Calu3 (cell line): Measurements from ENCODE around the gene SPATA6L. TPM values are rescaled to one million over a fixed set of nuclear protein-coding genes. Genes with fewer than 3 reads are reported as not detected.
A peak's percentile ranks its signal among the peaks of the same experiment; 100 is the strongest.

Source experiments
- BruUV-seq: library from RNA; stranded (reverse); fragments of 400-500 nt; replicated peaks from 2 replicates; lab custom pipeline; 2021; lab: Mats Ljungman, UMichigan
- CTCF ChIA-PET: fragments of 300-600 bp; sonication (Branson Sonifier 250); formaldehyde crosslinking; loops from one replicate; lab custom pipeline; 2022; ENCODE audit warnings: antibody characterized with exemption; lab: Charles Lee
- DNase-seq: peaks from one replicate; pipeline ENCODE4 v3.0.0; 2022
- H3K27ac Mint-ChIP-seq: one replicate; pipeline ENCODE4 v1.8.0; 2022; ENCODE audit warnings: mixed read lengths; ENCODE audit not compliant: unreplicated experiment
- H3K27me3 Mint-ChIP-seq: one replicate; pipeline ENCODE4 v1.8.0; 2022; ENCODE audit warnings: mixed read lengths; ENCODE audit not compliant: unreplicated experiment
- H3K36me3 Mint-ChIP-seq: one replicate; pipeline ENCODE4 v1.8.0; 2022; ENCODE audit warnings: mild to moderate bottlenecking, moderate library complexity, mixed read lengths; ENCODE audit not compliant: insufficient read depth, unreplicated experiment
- H3K4me1 Mint-ChIP-seq: one replicate; pipeline ENCODE4 v1.8.0; 2022; ENCODE audit warnings: mild to moderate bottlenecking, low read depth, mixed read lengths; ENCODE audit not compliant: unreplicated experiment
- H3K4me3 Mint-ChIP-seq: one replicate; pipeline ENCODE4 v1.8.0; 2022; ENCODE audit warnings: mild to moderate bottlenecking, low read depth, moderate library complexity, mixed read lengths; ENCODE audit not compliant: unreplicated experiment
- H3K9me3 Mint-ChIP-seq: one replicate; pipeline ENCODE4 v1.8.0; 2022; ENCODE audit warnings: low read depth, mixed read lengths; ENCODE audit not compliant: unreplicated experiment
- CTCF ChIP-seq: fragments of 200-600 bp; IDR thresholded peaks from one replicate; pipeline ENCODE4 v1.8.0; 2022; ENCODE audit warnings: antibody characterized with exemption; ENCODE audit not compliant: unreplicated experiment
- intact Hi-C: fragments of 100-400 bp; cut with micrococcal nuclease; formaldehyde crosslinking; loops from one replicate; pipeline ENCODE4 v1.10.0; 2022; ENCODE audit not compliant: unreplicated experiment
- total RNA-seq: library from RNA; stranded (reverse); gene quantifications from 2 replicates; pipeline ENCODE4 v1.2.3, GENCODE V29; 2022

SPATA6L gene
- total RNA-seq, 1 experiment from 2014 or later: 5.7 TPM

- Mint-ChIP-seq H3K4me3 (no peak overlapping the region), H3K4me1 (no peaks in the 10 kb centered on the region), H3K27me3 (no peaks in the 10 kb centered on the region), H3K36me3 (no peaks in the 10 kb centered on the region), H3K9me3 (no peaks in the 10 kb centered on the region), H3K27ac (no peak overlapping the region)
- DNase-seq: no peak
- TF ChIP-seq CTCF: no peak
- CTCF ChIA-PET: no interaction called here
- intact Hi-C loops: no loop called here
- BruUV-seq: no TSS peak
Observed at GRCh38 chr9:4654538-4654937, 11.7 kb downstream of the SPATA6L start.

GRCh38 chr9:4654084-4654483, 12.2 kb downstream of the SPATA6L start:
- Mint-ChIP-seq H3K36me3 (no peaks in the 10 kb centered on the region), H3K9me3 (no peaks in the 10 kb centered on the region), H3K4me1 (no peaks in the 10 kb centered on the region), H3K4me3 (no peak overlapping the region), H3K27me3 (no peaks in the 10 kb centered on the region), H3K27ac (no peak overlapping the region)
- no TSS peak for BruUV-seq
- DNase-seq: no peak
- intact Hi-C loops: no loop called here
- CTCF ChIA-PET: no interaction called here
- no peak for TF ChIP-seq CTCF

- BruUV-seq: no TSS peak
- CTCF ChIA-PET: no interaction called here
- H3K27me3 Mint-ChIP-seq: no peaks in the 10 kb centered on the region
Observed at GRCh38 chr9:4642351-4642750, 23.9 kb downstream of the SPATA6L start.

GRCh38 chr9:4640027-4640426, 26.3 kb downstream of the SPATA6L start:
- CTCF ChIA-PET: interaction anchor here (0.8 to 1.3 kb wide), 2 partner anchors 13 to 257 kb away, joined by 4 to 6 read pairs; no protein-coding TSS in a partner anchor
- BruUV-seq: no TSS peak
- intact Hi-C loops: loop anchor here (2.0 to 5.0 kb wide), 2 partner anchors 153 to 257 kb away; no protein-coding TSS in a partner anchor

More at GRCh38 chr9:4642351-4642750, 23.9 kb downstream of the SPATA6L start:
- intact Hi-C loops: loop anchor here (5.0 kb wide), 1 partner anchor 155 kb away; no protein-coding TSS in a partner anchor
- Mint-ChIP-seq H3K27ac (no peak overlapping the region), H3K4me1 (no peaks in the 10 kb centered on the region), H3K4me3 (no peak overlapping the region), H3K36me3 (no peaks in the 10 kb centered on the region), H3K9me3 (no peaks in the 10 kb centered on the region)
- TF ChIP-seq CTCF: no peak
- no peak for DNase-seq

More at GRCh38 chr9:4640027-4640426, 26.3 kb downstream of the SPATA6L start:
- H3K4me3 Mint-ChIP-seq: no peak overlapping the region
- no peaks in the 10 kb centered on the region for H3K27me3 Mint-ChIP-seq
- H3K36me3 Mint-ChIP-seq: no peaks in the 10 kb centered on the region
- no peak overlapping the region for H3K27ac Mint-ChIP-seq
- no peaks in the 10 kb centered on the region for H3K9me3 Mint-ChIP-seq
- peak; percentile 48 for DNase-seq
- TF ChIP-seq CTCF: peak; percentile 35
- H3K4me1 Mint-ChIP-seq: no peaks in the 10 kb centered on the region
